A673 (cell line): ENCODE measurements around the gene PTTG1IP. TPM values are rescaled to one million over a fixed set of nuclear protein-coding genes. Genes with fewer than 3 reads are reported as not detected.

Source experiments
- BruUV-seq: library from RNA; stranded (reverse); fragments of 400-500 nt; replicated peaks from 2 replicates; lab custom pipeline; 2021; lab: Mats Ljungman, UMichigan
- CTCF ChIA-PET: fragments of 300-600 bp; sonication (Branson Sonifier 250); formaldehyde crosslinking; loops from one replicate; lab custom pipeline; 2022; ENCODE audit warnings: antibody characterized with exemption; lab: Charles Lee
- POLR2A ChIA-PET: fragments of 300-600 bp; sonication (Branson Sonifier 250); formaldehyde crosslinking; loops from one replicate; lab custom pipeline; 2022; ENCODE audit warnings: antibody characterized with exemption; ENCODE audit not compliant: low non-redundant PET; lab: Charles Lee
- DNase-seq: peaks from one replicate; pipeline ENCODE4 v3.0.0-alpha.2; 2015; ENCODE audit warnings: low spot score
- H3K27ac ChIP-seq: fragments of 200-600 bp; sonication (generic); 2 replicates; pipeline ENCODE4 v1.5.1; 2016; ENCODE audit warnings: mixed run types, low read depth, mild to moderate bottlenecking, mixed read lengths, antibody characterized with exemption, low read length; ENCODE audit not compliant: poor library complexity, severe bottlenecking
- H3K27me3 ChIP-seq: fragments of 200-600 bp; sonication (generic); replicated peaks from 2 replicates; pipeline ENCODE4 v1.6.1; 2017; ENCODE audit warnings: mixed run types, low read depth, mild to moderate bottlenecking, mixed read lengths, antibody characterized with exemption, low read length; ENCODE audit not compliant: insufficient read depth, poor library complexity
- H3K36me3 ChIP-seq: fragments of 200-600 bp; sonication (generic); 2 replicates; pipeline ENCODE4 v1.6.1; 2016; ENCODE audit warnings: mixed run types, mild to moderate bottlenecking, mixed read lengths, antibody characterized with exemption, low read length; ENCODE audit not compliant: insufficient read depth, poor library complexity, severe bottlenecking
- H3K4me1 ChIP-seq: fragments of 200-600 bp; sonication (generic); 2 replicates; pipeline ENCODE4 v1.6.1; 2017; ENCODE audit warnings: mixed run types, mild to moderate bottlenecking, mixed read lengths, antibody characterized with exemption, low read length; ENCODE audit not compliant: insufficient read depth, poor library complexity, severe bottlenecking
- H3K4me3 ChIP-seq: fragments of 200-600 bp; sonication (generic); 2 replicates; pipeline ENCODE4 v1.5.1; 2016; ENCODE audit warnings: low read depth, mixed run types, mild to moderate bottlenecking, mixed read lengths, low read length; ENCODE audit not compliant: poor library complexity, severe bottlenecking
- H3K9me3 ChIP-seq: fragments of 200-600 bp; sonication (generic); 2 replicates; pipeline ENCODE4 v1.6.1; 2016; ENCODE audit warnings: mixed run types, low read depth, mild to moderate bottlenecking, mixed read lengths, antibody characterized with exemption, low read length; ENCODE audit not compliant: poor library complexity, severe bottlenecking
- EZH2 ChIP-seq: fragments of 200-600 bp; sonication (generic); IDR thresholded peaks from 2 replicates; pipeline ENCODE4 v1.6.1; 2017; ENCODE audit warnings: borderline replicate concordance, low read depth, mild to moderate bottlenecking, mixed read lengths, antibody characterized with exemption, low read length; ENCODE audit not compliant: poor library complexity, severe bottlenecking
- intact Hi-C: fragments of 100-400 bp; cut with micrococcal nuclease; formaldehyde crosslinking; loops from one replicate; pipeline ENCODE4 v1.10.0; 2022; ENCODE audit not compliant: unreplicated experiment
- total RNA-seq: library from RNA; stranded (reverse); gene quantifications from 2 replicates; pipeline ENCODE4 v1.2.3, GENCODE V29; 2021
- TF ChIP-seq, protein P1 (sequence below): fragments of 300-800, 200-600 bp; sonication (generic); conservative IDR thresholded peaks from 2 replicates; pipeline ENCODE4 v1.5.1; 2017; ENCODE audit warnings: low read depth, mild to moderate bottlenecking, antibody characterized with exemption, low read length, moderate library complexity, mixed read lengths

The PTTG1IP gene
- total RNA-seq, 1 experiment from 2014 or later: 216 TPM

DNA sequence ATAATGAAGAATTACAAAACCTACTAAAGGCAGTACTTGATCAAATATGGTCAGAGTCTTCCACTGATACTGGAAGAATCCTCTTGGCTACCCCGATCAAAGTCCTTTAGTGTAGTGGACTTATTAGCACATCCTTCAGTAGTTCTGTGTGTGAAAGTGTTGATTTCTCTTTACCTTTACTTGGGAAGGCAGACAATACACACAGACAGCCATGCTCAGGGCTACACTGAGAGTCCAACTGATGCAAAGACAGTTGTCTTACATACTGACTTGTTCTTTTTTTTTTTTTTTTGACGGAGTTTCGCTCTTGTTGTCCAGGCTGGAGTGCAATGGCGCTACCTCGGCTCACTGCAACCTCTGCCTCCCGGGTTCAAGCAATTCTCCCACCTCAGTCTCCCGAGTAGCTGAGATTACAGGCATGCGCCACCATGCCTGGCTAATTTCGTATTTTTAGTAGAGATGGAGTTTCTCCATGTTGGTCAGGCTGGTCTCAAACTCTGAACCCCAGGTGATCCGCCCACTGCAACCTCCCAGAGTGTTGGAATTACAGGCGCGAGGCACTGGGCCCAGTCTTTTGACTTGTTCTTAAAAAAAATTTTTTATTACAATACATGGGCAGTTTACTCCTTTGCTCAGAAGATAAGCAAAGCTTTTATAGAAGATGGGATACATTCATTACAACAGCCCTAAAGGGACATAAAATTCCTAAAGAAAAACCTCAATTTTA is 3.5 kb upstream of the PTTG1IP start:
- ChIA-PET CTCF (no interaction called here), POLR2A (no interaction called here)
- no peaks in the 10 kb centered on the region for H3K27me3 ChIP-seq
- H3K4me1 ChIP-seq: peaks cover 29% of the 10 kb centered on the region
- intact Hi-C loops: no loop called here
- H3K36me3 ChIP-seq: no peaks in the 10 kb centered on the region
- H3K9me3 ChIP-seq: no peaks in the 10 kb centered on the region
- H3K4me3 ChIP-seq: no peak overlapping the region
- no TSS peak for BruUV-seq
- no peak for DNase-seq
- no peak for TF ChIP-seq EZH2
- TF ChIP-seq, protein P1, sequence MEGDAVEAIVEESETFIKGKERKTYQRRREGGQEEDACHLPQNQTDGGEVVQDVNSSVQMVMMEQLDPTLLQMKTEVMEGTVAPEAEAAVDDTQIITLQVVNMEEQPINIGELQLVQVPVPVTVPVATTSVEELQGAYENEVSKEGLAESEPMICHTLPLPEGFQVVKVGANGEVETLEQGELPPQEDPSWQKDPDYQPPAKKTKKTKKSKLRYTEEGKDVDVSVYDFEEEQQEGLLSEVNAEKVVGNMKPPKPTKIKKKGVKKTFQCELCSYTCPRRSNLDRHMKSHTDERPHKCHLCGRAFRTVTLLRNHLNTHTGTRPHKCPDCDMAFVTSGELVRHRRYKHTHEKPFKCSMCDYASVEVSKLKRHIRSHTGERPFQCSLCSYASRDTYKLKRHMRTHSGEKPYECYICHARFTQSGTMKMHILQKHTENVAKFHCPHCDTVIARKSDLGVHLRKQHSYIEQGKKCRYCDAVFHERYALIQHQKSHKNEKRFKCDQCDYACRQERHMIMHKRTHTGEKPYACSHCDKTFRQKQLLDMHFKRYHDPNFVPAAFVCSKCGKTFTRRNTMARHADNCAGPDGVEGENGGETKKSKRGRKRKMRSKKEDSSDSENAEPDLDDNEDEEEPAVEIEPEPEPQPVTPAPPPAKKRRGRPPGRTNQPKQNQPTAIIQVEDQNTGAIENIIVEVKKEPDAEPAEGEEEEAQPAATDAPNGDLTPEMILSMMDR: no peak
- H3K27ac ChIP-seq: peak overlapping the region; percentile 26

DNA sequence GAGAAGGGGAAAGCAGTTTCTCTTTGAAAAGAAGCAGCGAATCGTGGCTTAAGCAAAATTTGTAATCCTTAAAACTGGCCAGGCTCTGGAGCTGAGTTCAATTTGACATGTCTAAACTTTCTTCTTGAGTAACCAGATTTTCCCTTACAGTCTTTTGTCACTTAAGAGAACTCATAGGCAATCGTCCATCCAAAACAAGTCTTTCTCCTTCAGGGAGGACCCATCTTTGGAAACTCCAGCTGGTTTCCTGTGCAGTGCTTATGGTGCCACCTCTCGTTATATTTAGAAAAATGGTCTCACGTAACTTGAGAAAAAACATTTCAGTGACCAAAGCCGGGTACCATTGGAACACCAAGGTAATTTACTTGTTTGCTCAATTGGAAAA is 1.8 kb upstream of the PTTG1IP start:
- Histone ChIP-seq H3K27ac (peak overlapping the region; percentile 88), H3K4me1 (peaks cover 29% of the 10 kb centered on the region), H3K4me3 (peak overlapping the region; percentile 94), H3K36me3 (no peaks in the 10 kb centered on the region), H3K27me3 (no peaks in the 10 kb centered on the region), H3K9me3 (no peaks in the 10 kb centered on the region)
- intact Hi-C loops: loop anchor here (2.0 kb wide), 1 partner anchor 55 kb away; no protein-coding TSS in a partner anchor
- ChIA-PET CTCF (no interaction called here), POLR2A (interaction anchor here (0.7 kb wide), 1 partner anchor 415 kb away, joined by 4 read pairs; no protein-coding TSS in a partner anchor)
- DNase-seq: peak; percentile 76
- TF ChIP-seq, protein P1: peak; percentile 38; the same call in 1 of the 2 replicates
- no peak for TF ChIP-seq EZH2
- BruUV-seq: no TSS peak

DNA sequence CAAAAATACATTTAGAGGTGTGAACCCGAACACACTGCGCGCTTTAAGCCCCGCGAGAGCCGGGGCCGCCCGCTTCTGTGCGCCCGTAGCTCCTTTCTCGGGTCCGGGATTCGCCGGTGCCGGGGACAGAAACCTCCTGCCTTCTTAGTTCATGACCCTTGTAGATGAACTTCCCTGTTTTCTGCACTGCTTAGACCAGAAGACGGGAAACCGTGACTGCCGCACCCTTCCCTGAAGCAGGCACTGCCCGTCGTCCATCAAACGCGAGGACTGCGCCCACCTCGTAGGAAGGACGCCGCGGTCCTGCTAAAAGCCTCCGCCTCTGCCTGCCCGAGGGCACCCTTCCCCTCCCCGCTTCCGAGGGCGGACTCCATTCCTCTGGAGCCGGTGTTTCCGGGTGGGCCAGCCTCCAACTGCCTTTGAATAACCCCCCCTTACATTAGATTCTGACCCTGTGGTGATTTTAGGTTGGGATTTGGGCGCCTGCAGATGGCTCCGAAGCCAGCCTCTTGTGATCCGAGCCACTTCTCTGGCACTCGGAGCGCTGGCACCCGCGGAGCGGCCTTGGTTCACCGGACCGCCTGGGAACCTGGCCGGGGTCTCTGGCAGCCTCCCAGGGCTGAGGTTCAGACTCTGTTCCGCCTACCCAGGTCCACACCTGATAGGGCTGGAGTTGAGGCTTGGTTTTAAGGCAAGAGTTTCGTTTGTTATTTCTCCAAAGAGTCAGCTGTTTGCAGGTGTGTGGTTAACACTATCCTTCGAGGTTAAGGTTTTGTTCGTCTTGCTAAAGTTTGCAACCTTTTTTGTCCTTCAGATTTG is 1.2 kb upstream of the PTTG1IP start:
- Histone ChIP-seq H3K27me3 (no peaks in the 10 kb centered on the region), H3K9me3 (no peaks in the 10 kb centered on the region), H3K36me3 (no peaks in the 10 kb centered on the region), H3K4me3 (peak overlapping the region; percentile 94), H3K4me1 (peaks cover 32% of the 10 kb centered on the region), H3K27ac (peak overlapping the region; percentile 88)
- ChIA-PET POLR2A (no interaction called here), CTCF (interaction anchor here (0.6 kb wide), 1 partner anchor 1107 kb away, joined by 4 read pairs; no protein-coding TSS in a partner anchor)
- no TSS peak for BruUV-seq
- intact Hi-C loops: loop anchor here (2.0 to 5.0 kb wide), 2 partner anchors 56 to 72 kb away; partner anchors contain the start of gene UBE2G2
- TF ChIP-seq, protein P1: no peak
- no peak for TF ChIP-seq EZH2
- peak; percentile 71 for DNase-seq
